HCT116 (cell line): ENCODE data around the gene PTPRJ. TPM values are rescaled to one million over a fixed set of nuclear protein-coding genes. Genes with fewer than 3 reads are reported as not detected.

ENCODE experiments used
- ATAC-seq: fragments of 200-7000 bp; cut with Tn5 transposase; 2 replicates; pipeline ENCODE4 v1.9.1; 2020; ENCODE audit warnings: mild to moderate bottlenecking, moderate library complexity
- BruUV-seq: library from RNA; stranded (reverse); fragments of 400-500 nt; replicated peaks from 2 replicates; lab custom pipeline; 2021; lab: Mats Ljungman, UMichigan
- CTCF ChIA-PET: fragments of 300-600 bp; sonication (Branson Sonifier 250); formaldehyde crosslinking; loops from one replicate; lab custom pipeline; 2021; ENCODE audit warnings: antibody characterized with exemption; lab: Charles Lee
- POLR2A ChIA-PET: fragments of 300-600, 350-600 bp; sonication (Branson Sonifier 250); formaldehyde crosslinking; loops from one replicate; lab custom pipeline; 2021; ENCODE audit warnings: antibody characterized with exemption; lab: Charles Lee
- RAD21 ChIA-PET, 2 experiments: fragments of 300-600 bp; sonication (Branson Sonifier 250); formaldehyde crosslinking; loops; one replicate each; lab custom pipeline; 2023; ENCODE audit warnings: low total read pairs in 2 of 2; ENCODE audit not compliant: uncharacterized antibody in 2 of 2, unreplicated experiment in 2 of 2, low non-redundant PET in 1 of 2; lab: Charles Lee
- DNase-seq: peaks from one replicate; pipeline ENCODE4 v3.0.0-alpha.2; 2010; ENCODE audit warnings: low read depth, low spot score
- H2AFZ ChIP-seq: fragments of 200-600 bp; shearing (Covaris generic), sonication (generic); 2 replicates; pipeline ENCODE4 v1.6.1; 2017; ENCODE audit warnings: low read depth, mixed run types, mixed read lengths, antibody characterized with exemption, low read length; ENCODE audit not compliant: poor library complexity, severe bottlenecking
- H3K27ac ChIP-seq: 2 replicates; pipeline ENCODE4 v1.5.1; 2012; ENCODE audit warnings: low read depth, low read length
- H3K27me3 ChIP-seq: fragments of 200-600 bp; sonication (generic); 2 replicates; pipeline ENCODE4 v1.6.1; 2016; ENCODE audit warnings: mixed run types, low read length, mixed read lengths; ENCODE audit not compliant: insufficient read depth
- H3K36me3 ChIP-seq, 2 experiments: fragments of 200-500 bp in 1 of 2; fragments of 200-600 bp in 1 of 2; sonication (Bioruptor generic) in 1 of 2; sonication (generic) in 1 of 2; 2 replicates each; pipeline versions ENCODE4 v1.5.1 to v1.6.1; 2014 to 2016; ENCODE audit warnings: low read length in 2 of 2, inconsistent platforms in 1 of 2, mixed read lengths in 1 of 2, mixed run types in 1 of 2; ENCODE audit not compliant: insufficient read depth in 2 of 2, control insufficient read depth in 1 of 2
- H3K4me1 ChIP-seq, 2 experiments: fragments of 200-600 bp in 1 of 2; sonication (generic) in 1 of 2; 2 replicates each; pipeline versions ENCODE4 v1.5.1 to v1.6.1; 2012 to 2017; ENCODE audit warnings: low read length in 2 of 2, inconsistent platforms in 1 of 2, mild to moderate bottlenecking in 1 of 2, mixed read lengths in 1 of 2, mixed run types in 1 of 2, moderate library complexity in 1 of 2; ENCODE audit not compliant: insufficient read depth in 2 of 2, control insufficient read depth in 1 of 2
- H3K4me2 ChIP-seq: fragments of 200-600 bp; sonication (generic); 2 replicates; pipeline ENCODE4 v1.6.1; 2017; ENCODE audit warnings: mixed run types, low read length, mixed read lengths
- H3K4me3 ChIP-seq, 2 experiments: fragments of 200-600 bp in 1 of 2; sonication (generic) in 1 of 2; replicated peaks in 1 of 2; 2 replicates each; pipeline ENCODE4 v1.5.1; 2011 to 2016; ENCODE audit warnings: low read length in 2 of 2, control low read depth in 1 of 2, low read depth in 1 of 2, mild to moderate bottlenecking in 1 of 2, mixed read lengths in 1 of 2, mixed run types in 1 of 2
- H3K79me2 ChIP-seq: fragments of 200-600 bp; sonication (generic); 2 replicates; pipeline ENCODE4 v1.6.1; 2017; ENCODE audit warnings: mild to moderate bottlenecking, mixed run types, low read length, moderate library complexity, mixed read lengths; ENCODE audit not compliant: insufficient read depth
- H3K9ac ChIP-seq: fragments of 200-600 bp; sonication (generic); 2 replicates; pipeline ENCODE4 v1.6.1; 2016; ENCODE audit warnings: low read length, mixed read lengths
- H3K9me2 ChIP-seq: fragments of 200-600 bp; sonication (generic), shearing (Covaris generic); 2 replicates; pipeline ENCODE4 v1.6.1; 2017; ENCODE audit warnings: mixed run types, mild to moderate bottlenecking, moderate library complexity; ENCODE audit not compliant: insufficient read depth
- H3K9me3 ChIP-seq, 2 experiments: fragments of 200-500 bp in 1 of 2; fragments of 200-600 bp in 1 of 2; sonication (Bioruptor generic) in 1 of 2; sonication (generic) in 1 of 2; 2 replicates each; pipeline ENCODE4 v1.6.1; 2014 to 2017; ENCODE audit warnings: low read length in 2 of 2, mixed read lengths in 2 of 2, inconsistent platforms in 1 of 2, low read depth in 1 of 2, mild to moderate bottlenecking in 1 of 2, mixed run types in 1 of 2, moderate library complexity in 1 of 2; ENCODE audit not compliant: control insufficient read depth in 1 of 2, insufficient read depth in 1 of 2
- H4K20me1 ChIP-seq: fragments of 200-600 bp; sonication (generic), shearing (Covaris generic); 2 replicates; pipeline ENCODE4 v1.6.1; 2017; ENCODE audit warnings: mixed run types, mild to moderate bottlenecking, moderate library complexity; ENCODE audit not compliant: insufficient read depth
- EGR1 ChIP-seq: IDR thresholded peaks from 2 replicates; pipeline ENCODE4 v1.6.1; 2012; ENCODE audit warnings: low read depth
- ELF1 ChIP-seq: IDR thresholded peaks from 2 replicates; pipeline ENCODE4 v1.6.1; 2012; ENCODE audit warnings: low read depth, borderline replicate concordance
- EZH2 ChIP-seq: fragments of 200-600 bp; sonication (generic); IDR thresholded peaks from 2 replicates; pipeline ENCODE4 v1.6.1; 2017; ENCODE audit warnings: antibody characterized with exemption, mixed run types
- EZH2phosphoT487 ChIP-seq: fragments of 200-600 bp; IDR thresholded peaks from 2 replicates; pipeline ENCODE4 v1.6.1; 2018; ENCODE audit warnings: antibody characterized with exemption, borderline replicate concordance
- FOSL1 ChIP-seq: IDR thresholded peaks from 2 replicates; pipeline ENCODE4 v1.6.1; 2012; ENCODE audit warnings: low read depth
- JUND ChIP-seq: IDR thresholded peaks from 2 replicates; pipeline ENCODE4 v1.6.1; 2012
- POLR2A ChIP-seq: IDR thresholded peaks from 2 replicates; pipeline ENCODE4 v1.7.0; 2011; ENCODE audit warnings: borderline replicate concordance; ENCODE audit not compliant: insufficient read depth, insufficient read length; ENCODE audit errors: extremely low read depth
- POLR2AphosphoS5 ChIP-seq: IDR thresholded peaks from 2 replicates; pipeline ENCODE4 v1.6.1; 2011; ENCODE audit warnings: mild to moderate bottlenecking, low read depth, low read length, moderate library complexity
- RAD21 ChIP-seq: IDR thresholded peaks from 2 replicates; pipeline ENCODE4 v1.6.1; 2012; ENCODE audit warnings: low read depth, mild to moderate bottlenecking
- SIN3A ChIP-seq: IDR thresholded peaks from 2 replicates; pipeline ENCODE4 v1.6.1; 2012; ENCODE audit warnings: low read depth
- SP1 ChIP-seq: IDR thresholded peaks from 2 replicates; pipeline ENCODE4 v1.6.1; 2012; ENCODE audit warnings: low read depth
- SRF ChIP-seq: IDR thresholded peaks from 2 replicates; pipeline ENCODE4 v1.6.1; 2012; ENCODE audit warnings: low read depth
- YY1 ChIP-seq: IDR thresholded peaks from 2 replicates; pipeline ENCODE4 v1.6.1; 2011; ENCODE audit warnings: low read length, low read depth, moderate library complexity, mild to moderate bottlenecking; ENCODE audit not compliant: insufficient replicate concordance; ENCODE audit errors: extremely low read depth
- ZFX ChIP-seq: fragments of 450-650 bp; IDR thresholded peaks from 2 replicates; pipeline ENCODE4 v1.6.1; 2017
- ZNF274 ChIP-seq: fragments of 200-500 bp; sonication (Bioruptor generic); IDR thresholded peaks from 2 replicates; pipeline ENCODE4 v1.6.1; 2014; ENCODE audit warnings: mild to moderate bottlenecking, low read depth, low read length, inconsistent platforms
- intact Hi-C: fragments of 100-400 bp; cut with micrococcal nuclease; formaldehyde crosslinking; loops from 2 replicates; pipeline ENCODE4 v1.10.0; 2022
- total RNA-seq: library from RNA; stranded (reverse); gene quantifications from one replicate; pipeline ENCODE4 v1.2.1, GENCODE V29; 2021; ENCODE audit not compliant: unreplicated experiment
- TF ChIP-seq, protein P1 (sequence below): IDR thresholded peaks from 2 replicates; pipeline ENCODE4 v1.6.1; 2011; ENCODE audit warnings: mild to moderate bottlenecking, low read length, moderate library complexity; ENCODE audit not compliant: insufficient replicate concordance; ENCODE audit errors: extremely low read depth
- TF ChIP-seq, protein P2 (sequence below), 3 experiments: fragments of 200-600 bp in 1 of 3; sonication (generic) in 1 of 3; IDR thresholded peaks in 2 of 3; conservative IDR thresholded peaks in 1 of 3; 2 replicates each; pipeline ENCODE4 v1.5.1; 2012 to 2017; ENCODE audit warnings: low read depth in 2 of 3, low read length in 2 of 3, antibody characterized with exemption in 1 of 3, borderline replicate concordance in 1 of 3, control low read depth in 1 of 3, mild to moderate bottlenecking in 1 of 3, mixed read lengths in 1 of 3, mixed run types in 1 of 3, moderate library complexity in 1 of 3; ENCODE audit not compliant: insufficient read depth in 1 of 3

Gene PTPRJ
- total RNA-seq, 1 experiment from 2014 or later = 19.1 TPM

DNA sequence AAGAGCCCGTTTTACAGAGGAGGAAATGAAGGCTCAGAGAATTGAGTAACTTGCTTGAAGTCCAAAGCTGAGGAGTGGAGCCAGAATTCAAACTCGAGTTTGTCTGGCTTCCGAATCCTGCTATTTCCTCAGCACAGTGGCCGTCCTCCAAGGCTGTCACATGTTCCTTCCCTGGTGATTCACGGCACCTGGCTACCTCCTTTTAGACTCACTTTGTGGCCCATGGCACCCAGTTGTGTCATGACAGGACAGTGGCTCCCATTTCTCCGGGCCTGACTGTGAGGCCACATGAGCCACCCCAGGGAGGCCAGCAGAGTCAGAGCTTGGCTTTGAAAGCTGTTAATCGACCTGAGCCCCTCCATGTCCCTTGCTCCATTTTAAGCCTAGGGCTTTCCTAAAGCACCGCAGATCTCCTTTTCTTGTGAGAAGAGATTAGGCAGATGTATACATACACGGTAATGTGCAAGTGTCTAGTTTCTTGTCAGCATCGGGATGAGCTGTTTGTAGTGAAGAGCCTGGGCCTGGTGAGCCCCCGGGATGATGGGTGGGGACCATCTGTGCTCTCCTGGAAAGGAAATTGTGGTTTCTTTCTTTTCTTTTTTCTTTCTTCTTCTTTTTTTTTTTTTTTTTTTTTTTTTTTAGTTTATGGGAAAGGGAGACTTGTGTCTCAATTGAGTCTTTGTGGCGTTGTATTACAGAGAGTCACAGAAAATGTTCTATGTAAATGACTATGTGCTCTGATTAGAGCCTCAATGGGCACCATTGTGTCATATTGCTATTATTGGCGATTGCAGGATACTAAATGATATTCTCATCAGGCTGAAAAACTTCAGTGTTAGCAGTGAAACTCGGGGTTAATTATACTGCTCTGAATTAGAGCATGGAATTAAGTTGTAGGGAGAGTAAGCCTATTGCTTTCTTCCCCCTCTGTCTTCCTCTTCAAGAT is 54.8 kb downstream of the PTPRJ start:
- no peak overlapping the region for H3K9ac ChIP-seq
- ATAC-seq = no peak
- ChIA-PET RAD21 (no interaction called here), CTCF (no interaction called here), POLR2A (no interaction called here)
- H3K27me3 ChIP-seq = no peaks in the 10 kb centered on the region
- intact Hi-C loops = no loop called here
- H3K4me3 ChIP-seq = no peak overlapping the region
- no peak for DNase-seq
- no peak overlapping the region for H3K27ac ChIP-seq
- H3K9me3 ChIP-seq = no peaks in the 10 kb centered on the region
- no peaks in the 10 kb centered on the region for H3K9me2 ChIP-seq
- BruUV-seq = no TSS peak
- no peak overlapping the region for H3K4me2 ChIP-seq
- H3K4me1 ChIP-seq = peaks cover 3 to 24% of the 10 kb centered on the region in 2 experiments; a peak in 3 of 4 replicates
- no peak for TF ChIP-seq SRF
- TF ChIP-seq YY1 = no peak
- no peak for TF ChIP-seq FOSL1
- TF ChIP-seq POLR2A = no peak
- TF ChIP-seq ZFX = no peak
- no peak for TF ChIP-seq ELF1
- TF ChIP-seq ZNF274 = no peak
- TF ChIP-seq, protein P1, sequence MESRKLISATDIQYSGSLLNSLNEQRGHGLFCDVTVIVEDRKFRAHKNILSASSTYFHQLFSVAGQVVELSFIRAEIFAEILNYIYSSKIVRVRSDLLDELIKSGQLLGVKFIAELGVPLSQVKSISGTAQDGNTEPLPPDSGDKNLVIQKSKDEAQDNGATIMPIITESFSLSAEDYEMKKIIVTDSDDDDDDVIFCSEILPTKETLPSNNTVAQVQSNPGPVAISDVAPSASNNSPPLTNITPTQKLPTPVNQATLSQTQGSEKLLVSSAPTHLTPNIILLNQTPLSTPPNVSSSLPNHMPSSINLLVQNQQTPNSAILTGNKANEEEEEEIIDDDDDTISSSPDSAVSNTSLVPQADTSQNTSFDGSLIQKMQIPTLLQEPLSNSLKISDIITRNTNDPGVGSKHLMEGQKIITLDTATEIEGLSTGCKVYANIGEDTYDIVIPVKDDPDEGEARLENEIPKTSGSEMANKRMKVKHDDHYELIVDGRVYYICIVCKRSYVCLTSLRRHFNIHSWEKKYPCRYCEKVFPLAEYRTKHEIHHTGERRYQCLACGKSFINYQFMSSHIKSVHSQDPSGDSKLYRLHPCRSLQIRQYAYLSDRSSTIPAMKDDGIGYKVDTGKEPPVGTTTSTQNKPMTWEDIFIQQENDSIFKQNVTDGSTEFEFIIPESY = no peak
- TF ChIP-seq, protein P2, sequence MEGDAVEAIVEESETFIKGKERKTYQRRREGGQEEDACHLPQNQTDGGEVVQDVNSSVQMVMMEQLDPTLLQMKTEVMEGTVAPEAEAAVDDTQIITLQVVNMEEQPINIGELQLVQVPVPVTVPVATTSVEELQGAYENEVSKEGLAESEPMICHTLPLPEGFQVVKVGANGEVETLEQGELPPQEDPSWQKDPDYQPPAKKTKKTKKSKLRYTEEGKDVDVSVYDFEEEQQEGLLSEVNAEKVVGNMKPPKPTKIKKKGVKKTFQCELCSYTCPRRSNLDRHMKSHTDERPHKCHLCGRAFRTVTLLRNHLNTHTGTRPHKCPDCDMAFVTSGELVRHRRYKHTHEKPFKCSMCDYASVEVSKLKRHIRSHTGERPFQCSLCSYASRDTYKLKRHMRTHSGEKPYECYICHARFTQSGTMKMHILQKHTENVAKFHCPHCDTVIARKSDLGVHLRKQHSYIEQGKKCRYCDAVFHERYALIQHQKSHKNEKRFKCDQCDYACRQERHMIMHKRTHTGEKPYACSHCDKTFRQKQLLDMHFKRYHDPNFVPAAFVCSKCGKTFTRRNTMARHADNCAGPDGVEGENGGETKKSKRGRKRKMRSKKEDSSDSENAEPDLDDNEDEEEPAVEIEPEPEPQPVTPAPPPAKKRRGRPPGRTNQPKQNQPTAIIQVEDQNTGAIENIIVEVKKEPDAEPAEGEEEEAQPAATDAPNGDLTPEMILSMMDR (IDR thresholded peaks at IDR 0.05 in 2 of 3, conservative IDR thresholded peaks at IDR 0.05 in 1 of 3; ENCODE audit: borderline replicate concordance in 1 of 3, insufficient read depth in 1 of 3, low read depth in 2 of 3, low read length in 2 of 3) = no peak
- TF ChIP-seq EZH2phosphoT487 = no peak
- TF ChIP-seq POLR2AphosphoS5 = no peak
- TF ChIP-seq SIN3A = no peak
- no peak for TF ChIP-seq EGR1
- no peak for TF ChIP-seq EZH2
- no peak for TF ChIP-seq JUND
- TF ChIP-seq RAD21 = no peak
- TF ChIP-seq SP1 = no peak
- H3K79me2 ChIP-seq = peaks cover 6% of the 10 kb centered on the region; the same call in 1 of the 2 replicates
- no peaks in the 10 kb centered on the region for H4K20me1 ChIP-seq
- no peak overlapping the region for H2AFZ ChIP-seq
- H3K36me3 ChIP-seq = no peaks in the 10 kb centered on the region
